ENCODE results near the gene CALN1. TPM values are rescaled to one million over a fixed set of nuclear protein-coding genes. Genes with fewer than 3 reads are reported as not detected.

Gene CALN1
- total and polyA plus RNA-seq, 9 of the 15 experiments (the other 6 are each of a cell fraction or from before 2014, with no cell fraction given): 1.4 to 7.5 (median 3.3) TPM

DNA sequence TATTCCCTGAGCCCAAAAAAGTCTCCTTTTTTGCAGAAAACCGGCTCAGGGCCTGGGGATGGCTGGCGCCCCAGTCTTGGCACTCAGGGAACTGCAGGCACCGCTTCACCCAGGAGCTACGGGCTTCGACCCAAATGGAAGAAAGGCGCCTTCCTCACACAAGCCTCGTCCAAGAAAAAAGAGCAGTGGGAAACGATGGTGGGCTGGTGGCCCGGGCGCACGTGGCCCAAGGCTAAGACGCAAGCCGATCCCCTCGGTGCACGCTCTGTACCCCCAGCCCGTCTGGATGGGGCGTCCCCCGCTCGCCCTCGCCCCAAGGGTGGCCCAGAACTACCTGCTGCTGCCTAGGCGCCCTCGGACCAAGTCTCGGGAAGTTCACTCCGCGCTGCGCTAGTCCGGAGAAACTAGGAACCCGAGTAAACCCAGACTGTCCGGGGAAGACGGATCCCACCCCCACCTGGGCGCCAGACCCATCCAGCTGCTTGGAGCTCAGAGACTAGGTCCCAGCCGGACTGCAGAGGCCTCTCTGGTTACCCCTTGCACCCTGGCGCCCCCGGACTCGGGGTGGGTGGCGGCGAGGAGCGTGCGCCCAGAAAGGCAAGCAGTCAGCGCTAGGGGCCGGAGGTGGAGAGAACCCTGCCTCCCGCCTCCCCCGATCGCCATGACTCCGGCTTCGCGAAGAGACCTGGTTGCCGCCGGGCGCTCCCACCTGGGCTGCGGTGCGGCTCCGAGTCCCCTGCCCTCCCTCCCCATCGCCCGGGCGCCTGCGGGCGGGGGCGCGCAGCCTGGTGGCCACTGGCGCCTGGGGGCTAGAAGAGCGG lies 76.4 kb downstream of the CALN1 start:
- Histone ChIP-seq H4K20me1 (replicated peaks; ENCODE audit: control insufficient read depth, insufficient read depth, low read length) (peaks cover 5% of the 10 kb centered on the region; the same call in 1 of the 2 replicates), H3K9me1 (ENCODE audit: control insufficient read depth, insufficient read depth, low read length) (no peaks in the 10 kb centered on the region), H3K4me1 (replicated peaks in 1 of 2; ENCODE audit: control insufficient read depth in 2 of 2, insufficient read depth in 2 of 2, low read length in 2 of 2) (peaks cover 0 to 22% of the 10 kb centered on the region in 2 experiments; a peak in 1 of 5 replicates), H3K9ac (ENCODE audit: insufficient read depth in 1 of 2, low read depth in 2 of 2, low read length in 2 of 2) (no peak overlapping the region), H3K9me3 (replicated peaks; ENCODE audit: control insufficient read depth, insufficient read depth, low read depth, low read length) (no peaks in the 10 kb centered on the region), H3K4me3 (no peak overlapping the region), H2AFZ (ENCODE audit: low read depth, low read length) (no peak overlapping the region), H3K27ac (ENCODE audit: extremely low read depth, low read depth, low read length) (no peak overlapping the region), H3K79me2 (ENCODE audit: control insufficient read depth, insufficient read depth, low read length) (no peaks in the 10 kb centered on the region), H3K27me3 (ENCODE audit: control insufficient read depth in 2 of 2, insufficient read depth in 2 of 2, low read length in 2 of 2) (peaks cover 2 to 17% of the 10 kb centered on the region in 2 experiments; a peak in 4 of 5 replicates), H3K4me2 (ENCODE audit: insufficient read depth, low read length) (no peak overlapping the region), H3K36me3 (ENCODE audit: control insufficient read depth, insufficient read depth, low read length) (no peaks in the 10 kb centered on the region)
- CTCF ChIA-PET (ENCODE audit: low intra/inter-chr PET ratio): no interaction called here
- POLR2A ChIA-PET: interaction anchor here (0.6 kb wide), 1 partner anchor 14 kb away, joined by 5 read pairs; no protein-coding TSS in a partner anchor
- BruUV-seq (replicated peaks): no TSS peak
- no peak for TF ChIP-seq NR3C1 (CRISPR knock-in tag; IDR thresholded peaks at IDR 0.05)
- FAIRE-seq: no peak
- intact Hi-C loops (cut with micrococcal nuclease): loop anchor here (10.0 kb wide), 1 partner anchor 581 kb away; no protein-coding TSS in a partner anchor
- in situ Hi-C loops (cut with MboI): no loop called here
- WGBS (ENCODE audit: insufficient coverage, low coverage, missing lambda C conversion rate): 8% methylated on average over 52 of the region's 62 CpGs
- ATAC-seq: no peak; the same call in 2 of the 3 replicates
- no peak for DNase-seq (ENCODE audit: extremely low read depth in 1 of 4, low spot score in 3 of 4)

DNA sequence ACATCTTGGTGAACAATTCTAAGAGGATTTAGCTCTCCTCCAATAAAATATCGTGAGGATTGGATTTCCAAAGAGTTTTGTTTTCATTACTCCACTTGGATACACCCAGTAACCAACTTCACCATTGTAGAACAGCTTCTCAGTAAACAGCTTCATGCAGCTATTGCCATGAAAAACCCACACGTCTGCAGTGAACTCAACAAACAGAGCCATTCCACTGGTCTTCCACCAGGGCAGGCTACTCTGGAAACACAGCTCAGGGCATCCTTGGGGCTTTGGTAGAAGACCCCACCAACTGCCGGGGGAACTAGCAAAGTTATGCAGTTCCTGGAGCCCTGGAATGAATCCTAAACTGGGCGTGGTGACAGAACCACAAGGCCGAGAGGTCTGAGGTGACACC lies 77.4 kb downstream of the CALN1 start:
- Histone ChIP-seq H3K79me2 (ENCODE audit: control insufficient read depth, insufficient read depth, low read length) (no peaks in the 10 kb centered on the region), H3K9ac (ENCODE audit: insufficient read depth in 1 of 2, low read depth in 2 of 2, low read length in 2 of 2) (no peak overlapping the region), H3K9me1 (ENCODE audit: control insufficient read depth, insufficient read depth, low read length) (no peaks in the 10 kb centered on the region), H3K27ac (ENCODE audit: extremely low read depth, low read depth, low read length) (no peak overlapping the region), H2AFZ (ENCODE audit: low read depth, low read length) (no peak overlapping the region), H3K36me3 (ENCODE audit: control insufficient read depth, insufficient read depth, low read length) (no peaks in the 10 kb centered on the region), H3K4me3 (no peak overlapping the region), H3K27me3 (ENCODE audit: control insufficient read depth in 2 of 2, insufficient read depth in 2 of 2, low read length in 2 of 2) (peaks cover 2 to 17% of the 10 kb centered on the region in 2 experiments; a peak in 4 of 5 replicates), H3K4me1 (replicated peaks in 1 of 2; ENCODE audit: control insufficient read depth in 2 of 2, insufficient read depth in 2 of 2, low read length in 2 of 2) (peaks cover 0 to 22% of the 10 kb centered on the region in 2 experiments; a peak in 1 of 5 replicates), H4K20me1 (replicated peaks; ENCODE audit: control insufficient read depth, insufficient read depth, low read length) (peaks cover 5% of the 10 kb centered on the region; the same call in 1 of the 2 replicates), H3K9me3 (replicated peaks; ENCODE audit: control insufficient read depth, insufficient read depth, low read depth, low read length) (no peaks in the 10 kb centered on the region), H3K4me2 (ENCODE audit: insufficient read depth, low read length) (no peak overlapping the region)
- BruUV-seq (replicated peaks): no TSS peak
- intact Hi-C loops (cut with micrococcal nuclease): loop anchor here (10.0 kb wide), 1 partner anchor 580 kb away; no protein-coding TSS in a partner anchor
- ATAC-seq (no peak), DNase-seq (ENCODE audit: extremely low read depth in 1 of 4, low spot score in 3 of 4) (no peak), FAIRE-seq (no peak)
- ChIA-PET CTCF (ENCODE audit: low intra/inter-chr PET ratio) (no interaction called here), POLR2A (interaction anchor here (0.7 to 1.7 kb wide), 2 partner anchors 15 to 109 kb away, joined by 3 to 4 read pairs; no protein-coding TSS in a partner anchor)
- WGBS (ENCODE audit: insufficient coverage, low coverage, missing lambda C conversion rate): 8% methylated on average over 5 of the region's 5 CpGs
- in situ Hi-C loops (cut with MboI): no loop called here
- no peak for TF ChIP-seq ZNF408 (CRISPR knock-in tag; IDR thresholded peaks at IDR 0.05; ENCODE audit: low read depth)
- no peak for TF ChIP-seq GABPA (tag; conservative IDR thresholded peaks at IDR 0.05; ENCODE audit: low read depth)
- no peak for TF ChIP-seq U2AF2 (optimal IDR thresholded peaks at IDR 0.05; ENCODE audit: low read depth, low read length)
- TF ChIP-seq HNRNPL (IDR thresholded peaks at IDR 0.05; ENCODE audit: low read depth, low read length): no peak
